T-helper 17 cell (primary cell): ENCODE measurements around the gene CXCL1. TPM values are rescaled to one million over a fixed set of nuclear protein-coding genes. Genes with fewer than 3 reads are reported as not detected.

Experiments
- ATAC-seq: fragments of 150-1000 bp; cut with Tn5 transposase; 2 replicates; pipeline ENCODE4 v1.10.0; 2021; ENCODE audit warnings: mild to moderate bottlenecking, moderate library complexity
- DNase-seq, 3 donors: peaks; one replicate each; pipeline versions ENCODE4 v3.0.0 to v3.0.0-alpha.2; 2020 to 2021
- H3K9me3 ChIP-seq: one replicate; pipeline ENCODE4 v1.7.0; 2013; ENCODE audit warnings: low read length, mild to moderate bottlenecking; ENCODE audit not compliant: control insufficient read depth, poor library complexity, severe bottlenecking
- H3K27ac Mint-ChIP-seq: one replicate; pipeline ENCODE4 v1.8.0; 2022; ENCODE audit warnings: mild to moderate bottlenecking, moderate library complexity, mixed read lengths
- H3K27me3 Mint-ChIP-seq: one replicate; pipeline ENCODE4 v1.8.0; 2022; ENCODE audit warnings: mixed read lengths
- H3K36me3 Mint-ChIP-seq: one replicate; pipeline ENCODE4 v1.8.0; 2022; ENCODE audit warnings: low read depth, mixed read lengths
- H3K4me1 Mint-ChIP-seq: one replicate; pipeline ENCODE4 v1.8.0; 2022; ENCODE audit warnings: mild to moderate bottlenecking, mixed read lengths
- H3K4me3 Mint-ChIP-seq: one replicate; pipeline ENCODE4 v1.8.0; 2022; ENCODE audit warnings: mild to moderate bottlenecking, moderate library complexity, mixed read lengths
- total RNA-seq, 4 donors: library from RNA in 2 of 4; stranded (reverse) in 2 of 4; gene quantifications; one replicate each; pipeline ENCODE4 v1.2.3 and lab custom pipeline; 2022 to 2026

Gene CXCL1
- total RNA-seq, 2 donors from 2014 or later = 0.31 TPM; not detected in 1

- H3K9me3 ChIP-seq = no peaks in the 10 kb centered on the region
- Mint-ChIP-seq H3K4me3 (no peak overlapping the region), H3K4me1 (no peaks in the 10 kb centered on the region), H3K27ac (no peak overlapping the region), H3K27me3 (peaks cover 7% of the 10 kb centered on the region), H3K36me3 (no peaks in the 10 kb centered on the region)
- no peak for DNase-seq
- no peak for ATAC-seq
Observed at GRCh38 chr4:73842696-73843095, 26.5 kb upstream of the CXCL1 start.

- Mint-ChIP-seq H3K27me3 (peaks cover 14% of the 10 kb centered on the region), H3K4me3 (no peak overlapping the region), H3K4me1 (no peaks in the 10 kb centered on the region), H3K27ac (no peak overlapping the region), H3K36me3 (no peaks in the 10 kb centered on the region)
- DNase-seq = no peak
- ATAC-seq = no peak
- no peaks in the 10 kb centered on the region for H3K9me3 ChIP-seq
Observed at GRCh38 chr4:73843369-73843768, 25.8 kb upstream of the CXCL1 start.

GRCh38 chr4:73844345-73844744 lies 24.8 kb upstream of the CXCL1 start:
- ATAC-seq (no peak), DNase-seq (no peak)
- Mint-ChIP-seq H3K4me3 (no peak overlapping the region), H3K4me1 (no peaks in the 10 kb centered on the region), H3K27ac (no peak overlapping the region), H3K36me3 (no peaks in the 10 kb centered on the region), H3K27me3 (peaks cover 11% of the 10 kb centered on the region)
- H3K9me3 ChIP-seq = no peaks in the 10 kb centered on the region

GRCh38 chr4:73844806-73845205 lies 24.4 kb upstream of the CXCL1 start:
- H3K27ac Mint-ChIP-seq = no peak overlapping the region
- peaks cover 10% of the 10 kb centered on the region for H3K27me3 Mint-ChIP-seq
- DNase-seq (no peak), ATAC-seq (no peak)
- H3K36me3 Mint-ChIP-seq = no peaks in the 10 kb centered on the region
- H3K9me3 ChIP-seq = no peaks in the 10 kb centered on the region
- no peak overlapping the region for H3K4me3 Mint-ChIP-seq
- H3K4me1 Mint-ChIP-seq = no peaks in the 10 kb centered on the region

GRCh38 chr4:73847526-73848182 lies 21.5 kb upstream of the CXCL1 start:
- no peaks in the 10 kb centered on the region for H3K4me1 Mint-ChIP-seq
- DNase-seq = no peak
- peaks cover 20% of the 10 kb centered on the region for H3K27me3 Mint-ChIP-seq
- no peaks in the 10 kb centered on the region for H3K36me3 Mint-ChIP-seq
- no peak overlapping the region for H3K4me3 Mint-ChIP-seq
- ATAC-seq = no peak
- no peaks in the 10 kb centered on the region for H3K9me3 ChIP-seq
- H3K27ac Mint-ChIP-seq = no peak overlapping the region

DNA sequence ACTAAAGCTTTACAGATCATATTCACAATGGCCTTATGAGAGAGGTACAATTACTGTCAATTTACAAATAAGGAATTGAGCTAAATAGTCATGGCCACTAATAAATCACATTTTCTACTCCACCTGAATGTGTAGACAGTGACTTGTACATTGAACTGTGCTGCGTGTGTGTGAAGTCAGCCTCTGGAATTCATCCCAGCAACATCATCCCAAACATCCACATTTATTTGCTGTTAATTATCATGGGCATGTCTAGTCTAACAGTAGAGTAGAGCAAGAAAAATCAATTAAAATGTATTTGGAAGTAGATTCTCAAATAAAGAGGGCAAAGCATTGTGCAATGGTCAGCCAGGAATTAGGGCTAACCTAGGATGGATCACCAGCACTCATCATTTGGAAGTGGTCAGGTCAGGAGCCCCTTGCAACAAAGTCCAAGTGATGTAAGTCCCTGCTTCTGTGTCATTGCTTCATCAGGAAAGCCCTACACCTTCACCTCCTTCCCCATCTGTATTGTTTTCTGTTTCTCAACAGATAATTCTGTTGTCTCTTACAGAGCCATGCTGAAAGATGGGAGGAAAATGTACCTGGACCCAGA lies 20.9 kb upstream of the CXCL1 start:
- H3K4me3 Mint-ChIP-seq = no peak overlapping the region
- DNase-seq (no peak), ATAC-seq (no peak)
- no peaks in the 10 kb centered on the region for H3K9me3 ChIP-seq
- peaks cover 21% of the 10 kb centered on the region for H3K27me3 Mint-ChIP-seq
- H3K4me1 Mint-ChIP-seq = no peaks in the 10 kb centered on the region
- no peaks in the 10 kb centered on the region for H3K36me3 Mint-ChIP-seq
- H3K27ac Mint-ChIP-seq = no peak overlapping the region

GRCh38 chr4:73850261-73850970 lies 18.8 kb upstream of the CXCL1 start:
- Mint-ChIP-seq H3K27me3 (peaks cover 21% of the 10 kb centered on the region), H3K36me3 (no peaks in the 10 kb centered on the region), H3K4me3 (no peak overlapping the region), H3K27ac (no peak overlapping the region), H3K4me1 (no peaks in the 10 kb centered on the region)
- H3K9me3 ChIP-seq = no peaks in the 10 kb centered on the region
- DNase-seq = no peak
- no peak for ATAC-seq

GRCh38 chr4:73851293-73851692 lies 17.9 kb upstream of the CXCL1 start:
- no peak for ATAC-seq
- no peak for DNase-seq
- Mint-ChIP-seq H3K4me1 (no peaks in the 10 kb centered on the region), H3K27ac (no peak overlapping the region), H3K36me3 (no peaks in the 10 kb centered on the region), H3K4me3 (no peak overlapping the region), H3K27me3 (peaks cover 21% of the 10 kb centered on the region)
- H3K9me3 ChIP-seq = no peaks in the 10 kb centered on the region

- no peak for DNase-seq
Observed at GRCh38 chr4:73852771-73853170, 16.4 kb upstream of the CXCL1 start.

DNA sequence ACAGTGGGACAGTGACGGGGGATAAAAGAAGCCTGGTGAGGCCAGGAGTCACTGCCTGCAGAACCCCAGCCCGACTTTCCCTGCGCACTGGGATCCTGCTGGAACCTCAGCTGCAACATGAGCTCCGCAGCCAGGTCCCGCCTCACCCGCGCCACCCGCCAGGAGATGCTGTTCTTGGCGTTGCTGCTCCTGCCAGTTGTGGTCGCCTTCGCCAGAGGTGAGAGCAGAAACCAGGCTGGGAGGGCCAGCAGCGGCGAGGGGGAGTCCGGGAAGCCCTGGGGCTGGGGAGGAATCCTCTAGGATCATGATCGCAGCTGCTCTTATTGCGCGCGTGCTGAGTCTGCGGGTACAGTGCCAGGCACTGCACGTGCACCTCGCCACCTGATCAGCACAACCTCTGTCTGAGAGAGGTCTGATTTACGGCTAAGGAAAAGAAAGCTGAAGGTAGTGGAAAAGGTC lies 15.9 kb upstream of the CXCL1 start, which contains the start of gene PF4V1:
Gene PF4V1 (plus strand): TSS at position 51 of the 459 bp plus-strand sequence. CDS start 67 bp downstream, at position 118.
- no peaks in the 10 kb centered on the region for H3K9me3 ChIP-seq
- DNase-seq (no peak), ATAC-seq (no peak)
- no peak within 1 kb of the TSS for H3K4me3 Mint-ChIP-seq
- peaks cover 14% of the 10 kb centered on the region for H3K27me3 Mint-ChIP-seq
- H3K27ac Mint-ChIP-seq = no peak within 1 kb of the TSS
- H3K4me1 Mint-ChIP-seq = no peaks in the 10 kb centered on the region
- no peaks in the 10 kb centered on the region for H3K36me3 Mint-ChIP-seq

More at GRCh38 chr4:73852771-73853170, 16.4 kb upstream of the CXCL1 start:
- no peaks in the 10 kb centered on the region for H3K36me3 Mint-ChIP-seq
- ATAC-seq = no peak
- no peak overlapping the region for H3K27ac Mint-ChIP-seq
- H3K27me3 Mint-ChIP-seq = peaks cover 19% of the 10 kb centered on the region
- no peaks in the 10 kb centered on the region for H3K4me1 Mint-ChIP-seq
- no peaks in the 10 kb centered on the region for H3K9me3 ChIP-seq
- H3K4me3 Mint-ChIP-seq = no peak overlapping the region

DNA sequence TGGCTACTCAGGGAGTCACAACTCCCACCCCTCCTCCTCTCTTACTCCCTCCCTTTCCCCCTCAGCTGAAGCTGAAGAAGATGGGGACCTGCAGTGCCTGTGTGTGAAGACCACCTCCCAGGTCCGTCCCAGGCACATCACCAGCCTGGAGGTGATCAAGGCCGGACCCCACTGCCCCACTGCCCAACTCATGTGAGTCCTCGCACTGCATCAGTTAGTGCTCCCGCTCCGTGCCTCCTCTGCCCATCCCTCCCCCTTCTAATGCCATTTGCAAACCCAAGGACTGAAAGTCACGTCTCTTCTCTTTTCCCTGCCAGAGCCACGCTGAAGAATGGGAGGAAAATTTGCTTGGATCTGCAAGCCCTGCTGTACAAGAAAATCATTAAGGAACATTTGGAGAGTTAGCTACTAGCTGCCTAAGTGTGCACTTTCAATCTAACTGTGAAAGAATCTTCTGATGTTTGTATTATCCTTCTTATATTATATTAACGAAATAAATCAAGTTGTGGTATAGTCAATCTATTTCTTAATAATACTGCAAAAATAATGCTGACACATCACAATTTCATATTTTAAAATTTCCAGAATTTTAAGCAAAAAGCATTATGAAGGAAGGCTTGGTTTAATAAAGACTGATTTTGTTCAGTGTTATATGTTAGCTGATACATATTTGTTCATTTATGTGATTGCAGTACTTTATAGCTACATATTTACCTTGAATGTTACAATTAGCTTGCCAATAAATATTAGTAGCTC lies 15.3 kb upstream of the CXCL1 start:
- Mint-ChIP-seq H3K27me3 (peaks cover 12% of the 10 kb centered on the region), H3K4me3 (no peak overlapping the region), H3K36me3 (no peaks in the 10 kb centered on the region), H3K4me1 (no peaks in the 10 kb centered on the region), H3K27ac (no peak overlapping the region)
- DNase-seq = no peak
- ATAC-seq = no peak
- H3K9me3 ChIP-seq = no peaks in the 10 kb centered on the region

GRCh38 chr4:73855406-73855805 lies 13.8 kb upstream of the CXCL1 start:
- ATAC-seq = no peak
- peaks cover 7% of the 10 kb centered on the region for H3K27me3 Mint-ChIP-seq
- H3K27ac Mint-ChIP-seq = no peak overlapping the region
- H3K36me3 Mint-ChIP-seq = no peaks in the 10 kb centered on the region
- DNase-seq = no peak
- H3K4me1 Mint-ChIP-seq = no peaks in the 10 kb centered on the region
- no peak overlapping the region for H3K4me3 Mint-ChIP-seq
- H3K9me3 ChIP-seq = no peaks in the 10 kb centered on the region

GRCh38 chr4:73856518-73856917 lies 12.7 kb upstream of the CXCL1 start:
- no peak for ATAC-seq
- Mint-ChIP-seq H3K27ac (no peak overlapping the region), H3K4me3 (no peak overlapping the region), H3K4me1 (no peaks in the 10 kb centered on the region), H3K27me3 (peaks cover 6% of the 10 kb centered on the region), H3K36me3 (no peaks in the 10 kb centered on the region)
- DNase-seq = no peak
- H3K9me3 ChIP-seq = no peaks in the 10 kb centered on the region
